Mesothelial cell of epicardium (in vitro differentiated cells): ENCODE data around the gene CHRND. TPM values are rescaled to one million over a fixed set of nuclear protein-coding genes. Genes with fewer than 3 reads are reported as not detected.

ENCODE experiments used
- DNase-seq, 2 experiments: peaks; one replicate each; pipeline ENCODE4 v3.0.0; 2021; ENCODE audit warnings: low spot score in 2 of 2; ENCODE audit not compliant: unreplicated experiment in 2 of 2
- H3K27ac Mint-ChIP-seq: 2 replicates; pipeline ENCODE4 v1.8.0; 2021; ENCODE audit warnings: mixed read lengths
- H3K27me3 Mint-ChIP-seq: 2 replicates; pipeline ENCODE4 v1.8.0; 2021; ENCODE audit warnings: low read depth, mixed read lengths
- H3K36me3 Mint-ChIP-seq: 2 replicates; pipeline ENCODE4 v1.8.0; 2021; ENCODE audit warnings: mixed read lengths
- H3K4me1 Mint-ChIP-seq: 2 replicates; pipeline ENCODE4 v1.8.0; 2021; ENCODE audit warnings: mixed read lengths
- H3K4me3 Mint-ChIP-seq: 2 replicates; pipeline ENCODE4 v1.8.0; 2021; ENCODE audit warnings: mild to moderate bottlenecking, moderate library complexity, mixed read lengths
- H3K9me3 Mint-ChIP-seq: 2 replicates; pipeline ENCODE4 v1.8.0; 2021; ENCODE audit warnings: mixed read lengths
- total RNA-seq: library from RNA; stranded (reverse); gene quantifications from 3 replicates; pipeline ENCODE4 v1.2.1, GENCODE V29; 2021
- TF ChIP-seq, protein P1 (sequence below): fragments of 200-600 bp; sonication (generic); IDR thresholded peaks from one replicate; pipeline ENCODE4 v1.5.0; 2021; ENCODE audit warnings: antibody characterized with exemption; ENCODE audit not compliant: unreplicated experiment

CHRND gene
- total RNA-seq, 1 donor from 2014 or later = not detected

DNA sequence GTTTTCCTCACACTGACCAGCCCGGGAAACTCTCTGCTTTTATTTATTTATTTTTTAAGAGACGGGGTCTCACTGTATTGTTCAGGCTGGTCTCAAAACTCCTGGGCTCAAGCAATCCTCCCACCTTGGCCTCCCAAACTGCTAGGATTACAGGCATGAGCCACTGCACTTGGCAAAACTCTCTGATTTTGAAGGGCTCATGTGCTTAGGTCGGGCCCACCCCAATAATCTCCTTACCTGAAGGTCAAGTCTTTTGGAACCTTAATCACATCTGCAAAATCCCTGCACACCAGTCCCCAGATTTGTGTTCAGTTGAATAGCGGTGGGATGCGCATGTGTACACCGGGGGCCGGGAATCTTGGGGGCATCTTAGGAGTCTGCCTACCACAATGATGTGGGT, 30.7 kb upstream of the CHRND start:
- TF ChIP-seq, protein P1, sequence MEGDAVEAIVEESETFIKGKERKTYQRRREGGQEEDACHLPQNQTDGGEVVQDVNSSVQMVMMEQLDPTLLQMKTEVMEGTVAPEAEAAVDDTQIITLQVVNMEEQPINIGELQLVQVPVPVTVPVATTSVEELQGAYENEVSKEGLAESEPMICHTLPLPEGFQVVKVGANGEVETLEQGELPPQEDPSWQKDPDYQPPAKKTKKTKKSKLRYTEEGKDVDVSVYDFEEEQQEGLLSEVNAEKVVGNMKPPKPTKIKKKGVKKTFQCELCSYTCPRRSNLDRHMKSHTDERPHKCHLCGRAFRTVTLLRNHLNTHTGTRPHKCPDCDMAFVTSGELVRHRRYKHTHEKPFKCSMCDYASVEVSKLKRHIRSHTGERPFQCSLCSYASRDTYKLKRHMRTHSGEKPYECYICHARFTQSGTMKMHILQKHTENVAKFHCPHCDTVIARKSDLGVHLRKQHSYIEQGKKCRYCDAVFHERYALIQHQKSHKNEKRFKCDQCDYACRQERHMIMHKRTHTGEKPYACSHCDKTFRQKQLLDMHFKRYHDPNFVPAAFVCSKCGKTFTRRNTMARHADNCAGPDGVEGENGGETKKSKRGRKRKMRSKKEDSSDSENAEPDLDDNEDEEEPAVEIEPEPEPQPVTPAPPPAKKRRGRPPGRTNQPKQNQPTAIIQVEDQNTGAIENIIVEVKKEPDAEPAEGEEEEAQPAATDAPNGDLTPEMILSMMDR = no peak
- no peaks in the 10 kb centered on the region for H3K9me3 Mint-ChIP-seq
- no peak for DNase-seq
- no peaks in the 10 kb centered on the region for H3K4me1 Mint-ChIP-seq
- H3K4me3 Mint-ChIP-seq = no peak overlapping the region
- peaks cover 53% of the 10 kb centered on the region for H3K27me3 Mint-ChIP-seq
- H3K27ac Mint-ChIP-seq = no peak overlapping the region
- no peaks in the 10 kb centered on the region for H3K36me3 Mint-ChIP-seq

DNA sequence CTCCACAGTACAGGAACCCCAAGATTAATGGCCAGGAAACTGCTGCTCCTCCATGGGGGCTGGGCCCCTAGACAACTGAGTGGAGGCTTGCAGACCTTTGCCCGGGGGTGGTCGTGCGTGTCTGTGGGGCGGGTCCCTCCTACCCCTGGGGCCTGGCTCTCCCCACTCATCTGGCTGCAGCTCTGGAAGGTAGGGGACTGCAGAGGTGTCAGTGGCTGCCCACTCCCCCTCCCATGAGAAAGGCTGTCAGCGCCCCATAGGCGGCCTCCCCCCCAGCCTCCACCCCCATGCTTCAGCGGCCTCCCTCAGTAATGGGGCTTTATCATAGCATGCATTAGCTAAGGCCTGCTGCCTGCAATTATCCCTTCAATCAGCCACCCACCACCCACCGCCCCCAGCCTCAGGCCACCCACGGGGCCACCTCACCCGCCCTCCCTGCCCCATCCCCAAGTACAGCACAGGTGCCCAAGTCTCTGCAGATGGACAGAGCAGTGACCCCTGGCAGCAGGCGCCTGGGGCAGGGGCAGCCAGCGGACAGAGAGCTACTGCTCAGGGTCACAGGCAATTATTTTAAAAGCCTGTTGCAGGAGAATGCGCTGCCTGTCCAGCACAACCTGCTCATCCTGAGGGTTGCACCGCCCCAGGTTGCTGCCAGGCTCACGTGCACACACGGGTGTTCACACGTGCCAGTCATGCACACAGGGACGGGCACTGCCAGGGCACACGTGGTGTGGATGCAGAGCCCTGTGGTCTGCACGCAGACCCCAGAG, 29.3 kb upstream of the CHRND start:
- peaks cover 49% of the 10 kb centered on the region for H3K27me3 Mint-ChIP-seq
- H3K4me3 Mint-ChIP-seq = no peak overlapping the region
- no peak overlapping the region for H3K27ac Mint-ChIP-seq
- H3K36me3 Mint-ChIP-seq = no peaks in the 10 kb centered on the region
- no peaks in the 10 kb centered on the region for H3K9me3 Mint-ChIP-seq
- H3K4me1 Mint-ChIP-seq = peaks cover 4% of the 10 kb centered on the region
- TF ChIP-seq, protein P1 = no peak
- no peak for DNase-seq

DNA sequence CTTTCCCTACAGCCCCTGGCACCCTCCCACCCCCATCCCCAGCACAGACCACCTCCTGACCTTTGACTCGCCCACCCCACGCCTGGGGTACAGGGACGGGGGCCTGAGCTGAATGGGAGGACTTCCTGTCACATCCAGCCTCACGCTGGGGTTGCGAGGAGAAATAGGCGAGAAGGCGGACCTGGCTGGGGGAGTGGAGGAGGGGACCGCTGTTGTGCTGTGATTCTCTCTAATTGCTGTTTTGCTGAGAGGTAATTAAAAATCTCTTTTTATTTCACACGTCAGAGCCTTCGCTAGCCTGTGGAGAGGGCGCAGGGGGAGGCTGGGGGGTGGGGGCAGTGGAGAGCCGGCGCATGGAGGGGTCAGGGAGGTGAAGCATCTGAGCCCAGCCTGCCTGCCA, 28.6 kb upstream of the CHRND start:
- DNase-seq = no peak
- no peaks in the 10 kb centered on the region for H3K36me3 Mint-ChIP-seq
- H3K27ac Mint-ChIP-seq = no peak overlapping the region
- TF ChIP-seq, protein P1 = no peak
- no peaks in the 10 kb centered on the region for H3K9me3 Mint-ChIP-seq
- peaks cover 9% of the 10 kb centered on the region for H3K4me1 Mint-ChIP-seq
- no peak overlapping the region for H3K4me3 Mint-ChIP-seq
- H3K27me3 Mint-ChIP-seq = peaks cover 47% of the 10 kb centered on the region

DNA sequence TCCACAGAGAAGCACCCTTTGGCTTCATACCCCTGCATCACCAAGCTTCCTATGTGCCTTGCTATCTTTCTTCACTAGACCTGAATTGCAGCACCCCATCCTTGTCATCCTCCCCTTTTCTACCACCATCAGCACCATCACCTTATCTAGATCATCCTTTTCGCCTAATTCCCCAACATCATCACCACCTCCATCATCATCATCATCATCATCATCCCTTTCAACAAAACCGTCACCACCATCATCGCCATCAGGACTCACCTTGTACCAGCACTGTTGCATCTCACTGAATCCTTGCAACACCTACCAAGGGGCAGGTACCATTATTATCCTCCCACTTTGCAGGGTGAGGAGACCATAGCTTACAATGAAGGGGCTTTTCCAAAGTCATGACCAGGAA, 27.5 kb upstream of the CHRND start:
- Mint-ChIP-seq H3K4me3 (no peak overlapping the region), H3K27ac (no peak overlapping the region), H3K27me3 (peaks cover 47% of the 10 kb centered on the region), H3K4me1 (peaks cover 13% of the 10 kb centered on the region), H3K36me3 (no peaks in the 10 kb centered on the region), H3K9me3 (no peaks in the 10 kb centered on the region)
- no peak for DNase-seq
- TF ChIP-seq, protein P1 = no peak

DNA sequence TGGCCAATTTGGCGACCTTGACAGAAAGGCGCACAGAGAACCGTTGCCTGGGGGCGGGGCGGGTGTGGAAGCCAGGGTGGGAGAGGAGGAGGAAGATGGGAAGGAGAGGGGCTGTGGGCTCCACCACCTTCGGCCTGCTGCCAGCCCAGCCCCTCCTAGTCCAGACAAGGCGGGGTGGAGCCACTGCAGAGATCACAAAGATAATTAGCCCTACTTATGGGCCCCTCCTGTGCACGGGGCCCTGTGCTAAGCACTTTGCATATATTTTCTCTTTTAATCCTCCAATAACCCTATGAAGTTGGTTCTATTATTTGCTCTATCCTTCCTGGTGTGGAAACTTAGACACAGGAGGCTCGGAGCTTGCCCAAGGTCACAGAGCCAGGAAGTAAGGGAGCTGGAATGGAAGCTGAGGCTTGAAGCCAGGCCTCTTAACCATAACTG, 24.6 kb upstream of the CHRND start:
- peak overlapping the region; percentile 17 for H3K4me3 Mint-ChIP-seq
- no peak for DNase-seq
- TF ChIP-seq, protein P1 = no peak
- no peaks in the 10 kb centered on the region for H3K9me3 Mint-ChIP-seq
- no peak overlapping the region for H3K27ac Mint-ChIP-seq
- peaks cover 27% of the 10 kb centered on the region for H3K4me1 Mint-ChIP-seq
- H3K27me3 Mint-ChIP-seq = peaks cover 69% of the 10 kb centered on the region
- no peaks in the 10 kb centered on the region for H3K36me3 Mint-ChIP-seq
